Measurements from ENCODE around the gene ZSWIM6.

DNA sequence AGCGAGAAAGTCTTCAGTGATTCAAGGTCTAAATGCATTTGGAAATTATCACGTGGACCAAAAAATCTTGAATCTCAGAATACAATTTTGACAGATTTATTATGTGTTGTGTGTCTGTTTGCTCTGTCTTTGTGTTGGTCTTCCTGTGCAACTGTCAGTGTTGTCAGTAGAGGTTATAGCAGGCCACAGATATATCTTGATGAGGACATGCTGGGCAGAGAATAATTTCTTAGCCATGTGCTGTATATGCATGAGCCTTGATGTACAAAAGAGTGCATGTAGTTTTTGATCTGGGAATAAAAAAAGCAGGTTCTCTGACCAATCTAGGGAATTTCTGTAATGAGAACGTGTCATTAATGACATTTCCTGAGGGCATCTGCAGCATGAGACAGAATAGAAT lies 57.6 kb downstream of the ZSWIM6 start:
- TF ChIP-seq, protein P1, sequence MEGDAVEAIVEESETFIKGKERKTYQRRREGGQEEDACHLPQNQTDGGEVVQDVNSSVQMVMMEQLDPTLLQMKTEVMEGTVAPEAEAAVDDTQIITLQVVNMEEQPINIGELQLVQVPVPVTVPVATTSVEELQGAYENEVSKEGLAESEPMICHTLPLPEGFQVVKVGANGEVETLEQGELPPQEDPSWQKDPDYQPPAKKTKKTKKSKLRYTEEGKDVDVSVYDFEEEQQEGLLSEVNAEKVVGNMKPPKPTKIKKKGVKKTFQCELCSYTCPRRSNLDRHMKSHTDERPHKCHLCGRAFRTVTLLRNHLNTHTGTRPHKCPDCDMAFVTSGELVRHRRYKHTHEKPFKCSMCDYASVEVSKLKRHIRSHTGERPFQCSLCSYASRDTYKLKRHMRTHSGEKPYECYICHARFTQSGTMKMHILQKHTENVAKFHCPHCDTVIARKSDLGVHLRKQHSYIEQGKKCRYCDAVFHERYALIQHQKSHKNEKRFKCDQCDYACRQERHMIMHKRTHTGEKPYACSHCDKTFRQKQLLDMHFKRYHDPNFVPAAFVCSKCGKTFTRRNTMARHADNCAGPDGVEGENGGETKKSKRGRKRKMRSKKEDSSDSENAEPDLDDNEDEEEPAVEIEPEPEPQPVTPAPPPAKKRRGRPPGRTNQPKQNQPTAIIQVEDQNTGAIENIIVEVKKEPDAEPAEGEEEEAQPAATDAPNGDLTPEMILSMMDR (IDR thresholded peaks at IDR 0.05; ENCODE audit: low read length) = no peak
- TF ChIP-seq EZH2phosphoT487 (IDR thresholded peaks at IDR 0.05; ENCODE audit: low read length) = no peak
